B cell (primary cell): ENCODE measurements around the gene MCM3AP.

Experiments
- CTCF ChIP-seq: fragments of 200-600 bp; IDR thresholded peaks from one replicate; pipeline ENCODE4 v1.8.0; 2022; ENCODE audit warnings: antibody characterized with exemption, mild to moderate bottlenecking
- EZH2 ChIP-seq: IDR thresholded peaks from 2 replicates; pipeline ENCODE4 v1.6.1; 2012; ENCODE audit warnings: borderline replicate concordance, low read depth, mild to moderate bottlenecking, moderate library complexity, low read length; ENCODE audit not compliant: insufficient read depth, poor library complexity, severe bottlenecking

- TF ChIP-seq CTCF (no peak), EZH2 (no peak)
Observed at GRCh38 chr21:46237474-46237873, 47.9 kb downstream of the MCM3AP start.
